Caco-2 (cell line): ENCODE measurements around the gene MCM3AP. TPM values are rescaled to one million over a fixed set of nuclear protein-coding genes. Genes with fewer than 3 reads are reported as not detected.

ENCODE experiments used
- BruUV-seq: library from RNA; stranded (reverse); fragments of 400-500 nt; replicated peaks from 2 replicates; lab custom pipeline; 2021; lab: Mats Ljungman, UMichigan
- CTCF ChIA-PET: fragments of 300-600 bp; sonication (Branson Sonifier 250); formaldehyde crosslinking; loops from one replicate; lab custom pipeline; 2022; ENCODE audit warnings: antibody characterized with exemption; lab: Charles Lee
- POLR2A ChIA-PET: fragments of 300-600 bp; sonication (Branson Sonifier 250); formaldehyde crosslinking; loops from one replicate; lab custom pipeline; 2022; ENCODE audit warnings: antibody characterized with exemption; lab: Charles Lee
- DNase-seq, 2 experiments: peaks; one replicate each; pipeline versions ENCODE4 v3.0.0 to v3.0.0-alpha.2; 2020 to 2022
- H3K27me3 ChIP-seq: replicated peaks from 2 replicates; pipeline ENCODE4 v1.6.0; 2011; ENCODE audit warnings: low read length; ENCODE audit not compliant: control insufficient read depth, insufficient read depth
- H3K36me3 ChIP-seq: 2 replicates; pipeline ENCODE4 v1.5.1; 2011; ENCODE audit warnings: low read length; ENCODE audit not compliant: control insufficient read depth, insufficient read depth
- H3K4me1 ChIP-seq: fragments of 250-450 bp; sonication (Bioruptor Pico); 2 replicates; pipeline ENCODE4 v1.5.1; 2020; ENCODE audit warnings: mild to moderate bottlenecking
- H3K4me3 ChIP-seq: 2 replicates; pipeline ENCODE4 v1.5.1; 2011; ENCODE audit warnings: low read depth, mild to moderate bottlenecking, control low read depth, low read length
- H3K9me3 ChIP-seq: fragments of 250-450 bp; sonication (Bioruptor Pico); 2 replicates; pipeline ENCODE4 v1.5.1; 2020; ENCODE audit warnings: mild to moderate bottlenecking, moderate library complexity
- H3K27ac Mint-ChIP-seq: one replicate; pipeline ENCODE4 v1.8.0; 2022; ENCODE audit warnings: mixed read lengths; ENCODE audit not compliant: unreplicated experiment
- H3K27me3 Mint-ChIP-seq: one replicate; pipeline ENCODE4 v1.8.0; 2022; ENCODE audit warnings: mixed read lengths; ENCODE audit not compliant: insufficient read depth, unreplicated experiment
- H3K36me3 Mint-ChIP-seq: one replicate; pipeline ENCODE4 v1.8.0; 2022; ENCODE audit warnings: mild to moderate bottlenecking, mixed read lengths; ENCODE audit not compliant: insufficient read depth, unreplicated experiment
- H3K4me1 Mint-ChIP-seq: one replicate; pipeline ENCODE4 v1.8.0; 2022; ENCODE audit warnings: low read depth, mixed read lengths; ENCODE audit not compliant: unreplicated experiment
- H3K4me3 Mint-ChIP-seq: one replicate; pipeline ENCODE4 v1.8.0; 2022; ENCODE audit warnings: mild to moderate bottlenecking, moderate library complexity, mixed read lengths; ENCODE audit not compliant: unreplicated experiment
- H3K9me3 Mint-ChIP-seq: one replicate; pipeline ENCODE4 v1.8.0; 2022; ENCODE audit warnings: mixed read lengths; ENCODE audit not compliant: unreplicated experiment
- intact Hi-C: fragments of 100-400 bp; cut with micrococcal nuclease; formaldehyde crosslinking; loops from one replicate; pipeline ENCODE4 v1.10.0; 2022; ENCODE audit not compliant: unreplicated experiment
- total RNA-seq: library from RNA; stranded (reverse); gene quantifications from 2 replicates; pipeline ENCODE4 v1.2.3, GENCODE V29; 2022
- TF ChIP-seq, protein P1 (sequence below), 2 experiments: fragments of 200-600 bp in 1 of 2; IDR thresholded peaks; 1 replicate in 1 of 2; 2 replicates in 1 of 2; pipeline versions ENCODE4 v1.5.1 to v1.8.0; 2011 to 2022; ENCODE audit warnings: antibody characterized with exemption in 1 of 2, control low read depth in 1 of 2, inconsistent platforms in 1 of 2, low read depth in 1 of 2, low read length in 1 of 2, mild to moderate bottlenecking in 1 of 2, moderate library complexity in 1 of 2; ENCODE audit not compliant: insufficient read depth in 1 of 2, severe bottlenecking in 1 of 2, unreplicated experiment in 1 of 2

The MCM3AP gene
- total RNA-seq, 1 experiment from 2014 or later: 88.1 TPM

DNA sequence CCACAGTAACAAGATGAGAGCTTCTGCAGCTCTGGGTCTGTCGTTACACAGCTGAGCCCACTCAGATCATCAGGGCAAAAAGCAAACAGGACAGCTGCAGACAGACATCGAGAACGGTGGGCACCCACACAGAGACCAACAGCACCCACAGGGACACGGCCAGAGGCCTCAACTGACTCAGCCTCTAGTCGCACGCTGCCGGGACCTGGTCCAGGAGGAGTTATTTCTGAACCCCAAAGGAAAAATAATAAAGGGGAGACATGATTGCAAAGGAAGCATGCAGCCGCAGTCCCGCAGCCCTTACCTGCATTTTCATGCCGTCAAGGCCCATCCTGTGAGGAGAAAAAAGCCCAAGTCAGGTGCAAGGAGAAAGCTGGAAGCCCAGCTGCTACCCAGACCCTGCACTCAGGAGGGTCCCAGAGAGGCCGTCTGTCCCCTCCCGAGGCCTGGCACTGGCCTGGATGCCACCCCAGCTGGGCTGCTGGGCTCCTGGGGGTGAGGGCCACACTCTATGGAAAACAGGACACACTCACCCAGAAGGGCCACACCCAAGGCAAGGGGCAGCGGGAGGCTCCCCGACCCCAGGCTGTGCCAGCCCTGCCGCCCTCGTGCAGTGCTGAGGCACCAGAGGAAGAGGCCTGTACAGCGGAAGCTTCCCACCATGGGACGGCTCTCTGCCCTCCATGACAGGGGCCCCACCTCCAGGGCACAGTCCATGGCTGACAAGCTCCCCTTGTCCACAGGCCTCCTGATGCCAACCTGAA is 72.5 kb downstream of the MCM3AP start:
- Histone ChIP-seq H3K4me3 (no peak overlapping the region), H3K9me3 (no peaks in the 10 kb centered on the region), H3K36me3 (peaks cover 3% of the 10 kb centered on the region; the same call in 1 of the 2 replicates), H3K27me3 (no peaks in the 10 kb centered on the region), H3K4me1 (no peaks in the 10 kb centered on the region)
- H3K4me3 Mint-ChIP-seq: no peak overlapping the region
- peaks cover 36% of the 10 kb centered on the region for H3K36me3 Mint-ChIP-seq
- H3K4me1 Mint-ChIP-seq: no peaks in the 10 kb centered on the region
- DNase-seq: no peak
- TF ChIP-seq, protein P1, sequence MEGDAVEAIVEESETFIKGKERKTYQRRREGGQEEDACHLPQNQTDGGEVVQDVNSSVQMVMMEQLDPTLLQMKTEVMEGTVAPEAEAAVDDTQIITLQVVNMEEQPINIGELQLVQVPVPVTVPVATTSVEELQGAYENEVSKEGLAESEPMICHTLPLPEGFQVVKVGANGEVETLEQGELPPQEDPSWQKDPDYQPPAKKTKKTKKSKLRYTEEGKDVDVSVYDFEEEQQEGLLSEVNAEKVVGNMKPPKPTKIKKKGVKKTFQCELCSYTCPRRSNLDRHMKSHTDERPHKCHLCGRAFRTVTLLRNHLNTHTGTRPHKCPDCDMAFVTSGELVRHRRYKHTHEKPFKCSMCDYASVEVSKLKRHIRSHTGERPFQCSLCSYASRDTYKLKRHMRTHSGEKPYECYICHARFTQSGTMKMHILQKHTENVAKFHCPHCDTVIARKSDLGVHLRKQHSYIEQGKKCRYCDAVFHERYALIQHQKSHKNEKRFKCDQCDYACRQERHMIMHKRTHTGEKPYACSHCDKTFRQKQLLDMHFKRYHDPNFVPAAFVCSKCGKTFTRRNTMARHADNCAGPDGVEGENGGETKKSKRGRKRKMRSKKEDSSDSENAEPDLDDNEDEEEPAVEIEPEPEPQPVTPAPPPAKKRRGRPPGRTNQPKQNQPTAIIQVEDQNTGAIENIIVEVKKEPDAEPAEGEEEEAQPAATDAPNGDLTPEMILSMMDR (IDR thresholded peaks at IDR 0.05; ENCODE audit: insufficient read depth in 1 of 2, low read depth in 1 of 2, low read length in 1 of 2, severe bottlenecking in 1 of 2, unreplicated experiment in 1 of 2): no peak
- H3K9me3 Mint-ChIP-seq: no peaks in the 10 kb centered on the region
- H3K27ac Mint-ChIP-seq: peak overlapping the region; percentile 27
- CTCF ChIA-PET: no interaction called here
- POLR2A ChIA-PET: no interaction called here
- H3K27me3 Mint-ChIP-seq: no peaks in the 10 kb centered on the region
- BruUV-seq: no TSS peak
- intact Hi-C loops: no loop called here

DNA sequence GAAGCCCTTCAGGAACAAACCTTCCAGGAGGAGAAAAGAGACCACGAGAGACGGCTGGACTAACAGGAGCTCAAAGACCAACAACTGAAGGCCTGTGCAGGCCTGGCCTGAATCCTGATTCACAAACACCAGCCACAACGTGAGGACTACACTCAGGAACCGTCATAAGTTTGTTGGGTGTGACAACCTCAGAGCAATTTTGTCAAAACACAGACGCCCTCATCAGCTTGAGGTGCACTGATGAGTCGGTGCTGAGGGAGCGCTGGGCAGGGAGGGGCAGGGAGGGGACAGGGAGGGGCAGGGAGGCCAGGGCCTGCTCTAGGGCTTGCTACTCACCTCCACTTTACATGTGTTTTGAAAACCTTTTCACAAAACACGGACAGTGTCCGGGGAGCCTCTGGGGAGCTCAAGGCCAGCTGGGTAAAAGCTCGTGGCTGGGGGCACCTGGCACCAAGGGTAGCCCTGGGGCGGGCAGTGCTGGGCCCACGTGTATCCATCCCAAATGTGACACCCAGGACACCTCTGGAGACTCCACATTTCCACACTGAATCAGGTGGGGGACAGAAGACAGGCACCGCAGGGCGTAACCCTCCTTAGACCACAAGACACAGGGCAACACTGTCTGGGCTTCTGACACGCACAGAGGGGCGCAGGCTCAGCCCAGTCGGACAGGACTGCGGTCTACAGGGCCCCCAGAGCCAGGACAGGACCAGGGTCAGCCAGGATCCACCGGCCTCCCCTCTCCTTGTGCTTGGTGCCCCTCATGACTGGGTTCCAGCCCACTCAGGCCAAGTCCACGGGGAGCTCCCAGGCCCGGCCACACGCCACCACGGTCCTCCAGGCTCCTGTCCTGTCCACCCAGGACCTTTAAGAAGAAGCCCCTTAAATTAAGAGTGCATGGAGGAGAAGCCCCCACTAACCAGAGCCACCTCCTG is 73.4 kb downstream of the MCM3AP start:
- CTCF ChIA-PET: interaction anchor here (1.0 kb wide), 1 partner anchor 69 kb away, joined by 4 read pairs; no protein-coding TSS in a partner anchor
- BruUV-seq: no TSS peak
- DNase-seq: no peak

DNA sequence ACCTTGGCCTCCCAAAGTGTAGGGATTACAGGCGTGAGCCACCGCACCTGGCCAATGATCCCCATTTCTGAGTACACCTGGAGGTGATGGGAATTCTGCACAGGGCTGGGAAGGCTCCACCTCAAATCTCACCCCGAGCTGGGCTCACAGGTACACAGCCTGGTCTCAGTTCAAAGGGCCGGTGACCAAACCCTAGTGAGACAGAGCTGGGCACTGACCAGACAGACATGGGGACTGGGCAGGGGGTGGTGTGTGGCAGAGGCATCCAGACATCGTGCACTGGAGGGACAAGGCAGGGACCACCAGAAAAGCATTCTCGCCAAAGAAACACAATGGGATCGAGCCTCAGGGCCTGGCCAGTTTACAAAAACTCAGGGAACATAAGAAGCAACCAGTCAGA is 74.0 kb downstream of the MCM3AP start:
- Histone ChIP-seq H3K4me1 (no peaks in the 10 kb centered on the region), H3K9me3 (no peaks in the 10 kb centered on the region), H3K36me3 (peaks cover 3% of the 10 kb centered on the region), H3K27me3 (no peaks in the 10 kb centered on the region), H3K4me3 (no peak overlapping the region)
- Mint-ChIP-seq H3K36me3 (peaks cover 41% of the 10 kb centered on the region), H3K4me3 (no peak overlapping the region), H3K27me3 (no peaks in the 10 kb centered on the region), H3K27ac (no peak overlapping the region), H3K4me1 (no peaks in the 10 kb centered on the region), H3K9me3 (no peaks in the 10 kb centered on the region)
- no peak for DNase-seq
- ChIA-PET CTCF (interaction anchor here (1.0 kb wide), 1 partner anchor 68 kb away, joined by 4 read pairs; no protein-coding TSS in a partner anchor), POLR2A (no interaction called here)
- TF ChIP-seq, protein P1 (IDR thresholded peaks at IDR 0.05; ENCODE audit: insufficient read depth in 1 of 2, low read depth in 1 of 2, low read length in 1 of 2, severe bottlenecking in 1 of 2, unreplicated experiment in 1 of 2): no peak
- intact Hi-C loops: no loop called here
- no TSS peak for BruUV-seq

More for the DNA sequence above, 73.4 kb downstream of the MCM3AP start:
- Histone ChIP-seq H3K9me3 (no peaks in the 10 kb centered on the region), H3K4me3 (no peak overlapping the region), H3K36me3 (peaks cover 3% of the 10 kb centered on the region; the same call in 1 of the 2 replicates), H3K4me1 (no peaks in the 10 kb centered on the region), H3K27me3 (no peaks in the 10 kb centered on the region)
- no peaks in the 10 kb centered on the region for H3K9me3 Mint-ChIP-seq
- no peaks in the 10 kb centered on the region for H3K27me3 Mint-ChIP-seq
- H3K4me1 Mint-ChIP-seq: no peaks in the 10 kb centered on the region
- intact Hi-C loops: no loop called here
- TF ChIP-seq, protein P1 (IDR thresholded peaks at IDR 0.05; ENCODE audit: insufficient read depth in 1 of 2, low read depth in 1 of 2, low read length in 1 of 2, severe bottlenecking in 1 of 2, unreplicated experiment in 1 of 2): no peak
- H3K4me3 Mint-ChIP-seq: no peak overlapping the region
- peaks cover 43% of the 10 kb centered on the region for H3K36me3 Mint-ChIP-seq
- H3K27ac Mint-ChIP-seq: no peak overlapping the region
- POLR2A ChIA-PET: no interaction called here
